ENCODE results near the gene TRABD2B.

Gene TRABD2B

GRCh38 chr1:47991673-47992072, 5.5 kb downstream of the TRABD2B start:
- no peak overlapping the region for H3K27ac ChIP-seq
- no peak for TF ChIP-seq CTCF (conservative IDR thresholded peaks at IDR 0.05)
- TF ChIP-seq ZFX (IDR thresholded peaks at IDR 0.05): no peak

GRCh38 chr1:47991187-47991586, 6.0 kb downstream of the TRABD2B start:
- no peak overlapping the region for H3K27ac ChIP-seq
- no peak for TF ChIP-seq CTCF (conservative IDR thresholded peaks at IDR 0.05)
- TF ChIP-seq ZFX (IDR thresholded peaks at IDR 0.05): no peak

GRCh38 chr1:47990286-47990685, 6.9 kb downstream of the TRABD2B start:
- H3K27ac ChIP-seq: no peak overlapping the region
- TF ChIP-seq CTCF (conservative IDR thresholded peaks at IDR 0.05) (no peak), ZFX (IDR thresholded peaks at IDR 0.05) (no peak)

GRCh38 chr1:47987601-47988000, 9.6 kb downstream of the TRABD2B start:
- no peak for TF ChIP-seq ZFX (IDR thresholded peaks at IDR 0.05)
- no peak for TF ChIP-seq CTCF (conservative IDR thresholded peaks at IDR 0.05)
- H3K27ac ChIP-seq: no peak overlapping the region

GRCh38 chr1:47986761-47987200, 10.4 kb downstream of the TRABD2B start:
- H3K27ac ChIP-seq: no peak overlapping the region
- TF ChIP-seq CTCF (conservative IDR thresholded peaks at IDR 0.05) (no peak), ZFX (IDR thresholded peaks at IDR 0.05) (no peak)

- H3K27ac ChIP-seq: no peak overlapping the region
- no peak for TF ChIP-seq CTCF (conservative IDR thresholded peaks at IDR 0.05)
- TF ChIP-seq ZFX (IDR thresholded peaks at IDR 0.05): no peak
Observed at GRCh38 chr1:47985018-47985417, 12.2 kb downstream of the TRABD2B start.

- TF ChIP-seq ZFX (IDR thresholded peaks at IDR 0.05): no peak
- no peak for TF ChIP-seq CTCF (conservative IDR thresholded peaks at IDR 0.05)
- H3K27ac ChIP-seq: no peak overlapping the region
Observed at GRCh38 chr1:47984175-47984789, 12.9 kb downstream of the TRABD2B start.

Data from C4-2B (cell line).